SK-N-SH (cell line): ENCODE data around the gene GPR55. TPM values are rescaled to one million over a fixed set of nuclear protein-coding genes. Genes with fewer than 3 reads are reported as not detected.

Source experiments
- CTCF ChIA-PET: fragments of 300-600, 350-600 bp; formaldehyde crosslinking; extraction: SDS; loops from one replicate; lab custom pipeline; 2021; lab: Yijun Ruan, JAX
- POLR2A ChIA-PET: fragments of 350-600 bp; sonication (Branson Sonifier 250); formaldehyde crosslinking; extraction: SDS; loops from one replicate; lab custom pipeline; 2020; ENCODE audit warnings: antibody characterized with exemption, inconsistent platforms; lab: Yijun Ruan, JAX
- DNase-seq: peaks from one replicate; pipeline ENCODE4 v3.0.0; 2012
- H2AFZ ChIP-seq: fragments of 200-600 bp; sonication (generic); 2 replicates; pipeline ENCODE4 v1.8.1; 2016; ENCODE audit warnings: antibody characterized with exemption, mild to moderate bottlenecking, low read depth
- H3F3A ChIP-seq: fragments of 200-600 bp; sonication (generic); replicated peaks from 2 replicates; pipeline ENCODE3; 2016; ENCODE audit warnings: antibody characterized with exemption, mild to moderate bottlenecking; ENCODE audit not compliant: insufficient read depth
- H3K27ac ChIP-seq, 2 experiments: fragments of 200-500 bp in 1 of 2; fragments of 200-600 bp in 1 of 2; sonication (Bioruptor generic) in 1 of 2; sonication (generic), shearing (Covaris generic) in 1 of 2; 2 replicates each; pipeline versions ENCODE4 v1.5.1 to v1.6.1; 2014 to 2016; ENCODE audit warnings: low read depth in 2 of 2, inconsistent platforms in 1 of 2, low read length in 1 of 2, mild to moderate bottlenecking in 1 of 2, mixed read lengths in 1 of 2
- H3K27me3 ChIP-seq: fragments of 200-600 bp; sonication (generic), shearing (Covaris generic); 2 replicates; pipeline ENCODE4 v1.6.1; 2016; ENCODE audit warnings: mixed run types; ENCODE audit not compliant: insufficient read depth
- H3K36me3 ChIP-seq, 2 experiments: fragments of 200-500 bp in 1 of 2; fragments of 200-600 bp in 1 of 2; sonication (Bioruptor generic) in 1 of 2; sonication (generic) in 1 of 2; replicated peaks in 1 of 2; 2 replicates each; pipeline versions ENCODE3 to v1.5.1; 2014 to 2016; ENCODE audit warnings: low read length in 1 of 2, mild to moderate bottlenecking in 1 of 2; ENCODE audit not compliant: insufficient read depth in 2 of 2, control insufficient read depth in 1 of 2
- H3K4me1 ChIP-seq, 2 experiments: fragments of 200-500 bp in 1 of 2; fragments of 200-600 bp in 1 of 2; sonication (Bioruptor generic) in 1 of 2; sonication (generic), shearing (Covaris generic) in 1 of 2; 2 replicates each; pipeline versions ENCODE4 v1.5.1 to v1.6.1; 2014 to 2016; ENCODE audit warnings: low read depth in 1 of 2, low read length in 1 of 2, mixed run types in 1 of 2; ENCODE audit not compliant: insufficient read depth in 2 of 2, control insufficient read depth in 1 of 2
- H3K4me2 ChIP-seq: fragments of 200-600 bp; sonication (generic), shearing (Covaris generic); 2 replicates; pipeline ENCODE4 v1.6.1; 2017; ENCODE audit warnings: mixed run types
- H3K4me3 ChIP-seq, 2 experiments: fragments of 200-500 bp in 1 of 2; fragments of 200-600 bp in 1 of 2; sonication (Bioruptor generic) in 1 of 2; sonication (generic), shearing (Covaris generic) in 1 of 2; 2 replicates each; pipeline versions ENCODE4 v1.5.1 to v1.8.1; 2014 to 2016; ENCODE audit warnings: low read depth in 2 of 2, inconsistent platforms in 1 of 2, low read length in 1 of 2, mild to moderate bottlenecking in 1 of 2, mixed read lengths in 1 of 2, moderate library complexity in 1 of 2
- H3K79me2 ChIP-seq: fragments of 200-600 bp; sonication (generic); 2 replicates; pipeline ENCODE4 v1.8.1; 2017; ENCODE audit warnings: mild to moderate bottlenecking; ENCODE audit not compliant: insufficient read depth
- H3K9ac ChIP-seq: fragments of 200-600 bp; sonication (generic); 2 replicates; pipeline ENCODE4 v1.6.1; 2017; ENCODE audit warnings: mixed run types
- H3K9me2 ChIP-seq: fragments of 200-600 bp; sonication (generic); 2 replicates; pipeline ENCODE4 v1.6.1; 2017; ENCODE audit warnings: mixed run types
- H3K9me3 ChIP-seq: fragments of 200-600 bp; sonication (generic); 2 replicates; pipeline ENCODE4 v1.6.1; 2017; ENCODE audit warnings: mixed run types, mild to moderate bottlenecking, moderate library complexity
- H4K20me1 ChIP-seq: fragments of 200-600 bp; sonication (generic); 2 replicates; pipeline ENCODE4 v1.6.1; 2017; ENCODE audit warnings: mild to moderate bottlenecking, mixed run types; ENCODE audit not compliant: insufficient read depth
- CHD2 ChIP-seq: fragments of 150-350 bp; IDR thresholded peaks from 2 replicates; pipeline ENCODE4 v1.6.1; 2018; ENCODE audit warnings: low read length; ENCODE audit not compliant: partially characterized antibody
- EP300 ChIP-seq, 2 experiments: IDR thresholded peaks; 2 replicates each; pipeline versions ENCODE4 v1.4.0 to v1.6.1; 2012; ENCODE audit warnings: borderline replicate concordance in 1 of 2, low read depth in 1 of 2, low read length in 1 of 2
- FOXJ3 ChIP-seq: sonication (generic); formaldehyde crosslinking; IDR thresholded peaks from 2 replicates; pipeline ENCODE4 v1.5.1; 2020; ENCODE audit warnings: mild to moderate bottlenecking, missing genetic modification reagents
- JUND ChIP-seq: IDR thresholded peaks from 2 replicates; pipeline ENCODE4 v1.4.0; 2012
- MEF2A ChIP-seq: IDR thresholded peaks from 2 replicates; pipeline ENCODE4 v1.4.0; 2012; ENCODE audit warnings: low read depth, borderline replicate concordance
- NFIC ChIP-seq: IDR thresholded peaks from 2 replicates; pipeline ENCODE4 v1.4.0; 2012; ENCODE audit warnings: borderline replicate concordance
- RFX5 ChIP-seq: IDR thresholded peaks from 2 replicates; pipeline ENCODE4 v1.6.1; 2012; ENCODE audit warnings: mild to moderate bottlenecking, improper control_type of control experiment, low read length
- SMC3 ChIP-seq: IDR thresholded peaks from 2 replicates; pipeline ENCODE4 v1.6.1; 2012; ENCODE audit warnings: low read depth, low read length, improper control_type of control experiment
- WGBS: methylation state at CpG from one replicate; pipeline ENCODE4 v1.1.6; 2017; ENCODE audit warnings: low lambda C conversion rate; 5-methylcytosine and 5-hydroxymethylcytosine counted together
- polyA plus RNA-seq, 3 experiments: library from polyadenylated mRNA; depleted of rRNA; stranded (reverse); fragments of >200 nt; gene quantifications; 2 replicates each; pipeline ENCODE4 v1.2.3, GENCODE V29; 2012
- TF ChIP-seq, protein P1 (sequence below): IDR thresholded peaks from 2 replicates; pipeline ENCODE4; 2012
- TF ChIP-seq, protein P2 (sequence below): fragments of 200-600 bp; sonication (generic); IDR thresholded peaks from 2 replicates; pipeline ENCODE4 v1.6.1; 2017; ENCODE audit warnings: antibody characterized with exemption, mild to moderate bottlenecking, moderate library complexity
- TF ChIP-seq, protein P3 (sequence below): IDR thresholded peaks from 2 replicates; pipeline ENCODE4 v1.4.0; 2012; ENCODE audit warnings: low read depth, borderline replicate concordance
- TF ChIP-seq, protein P4 (sequence below): IDR thresholded peaks from 2 replicates; pipeline ENCODE4 v1.4.0; 2012; ENCODE audit warnings: low read depth
- TF ChIP-seq, protein P5 (sequence below): IDR thresholded peaks from 2 replicates; pipeline ENCODE4 v1.6.1; 2012; ENCODE audit warnings: mild to moderate bottlenecking, low read depth, low read length, moderate library complexity

GPR55 gene
- polyA plus RNA-seq, 1 of the 3 experiments (the other 2 are of a cell fraction), result not detected

DNA sequence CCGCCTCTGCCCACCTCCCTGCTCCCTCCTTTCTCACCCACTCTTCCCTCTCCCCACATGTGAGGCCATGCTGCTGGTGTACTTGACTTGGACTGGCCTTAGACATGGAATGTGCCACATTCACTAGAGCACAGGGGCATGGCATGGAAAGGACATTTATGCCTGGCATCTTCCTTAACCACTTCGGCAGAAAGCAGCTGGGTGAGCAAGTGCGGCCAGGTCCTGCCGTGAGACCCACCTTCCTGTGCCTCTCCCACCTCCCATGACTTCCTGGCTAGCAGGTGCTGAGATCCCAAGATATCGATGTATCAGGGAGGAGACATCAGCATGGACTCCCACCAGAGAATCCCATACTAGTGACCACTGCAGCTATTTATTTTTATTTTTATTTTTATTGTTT lies 13.0 kb downstream of the GPR55 start:
- H3K27ac ChIP-seq, result no peak overlapping the region
- no peak for DNase-seq
- ChIA-PET POLR2A (no interaction called here), CTCF (interaction anchor here (0.9 to 4.1 kb wide), 18 partner anchors 9 to 100 kb away, joined by 3 to 58 read pairs (median 10); partner anchors contain the start of genes GPR55 and ITM2C)
- no peaks in the 10 kb centered on the region for H4K20me1 ChIP-seq
- no peak overlapping the region for H2AFZ ChIP-seq
- H3K9me2 ChIP-seq, result no peaks in the 10 kb centered on the region
- no peak overlapping the region for H3K4me2 ChIP-seq
- H3F3A ChIP-seq, result no peaks in the 10 kb centered on the region
- H3K79me2 ChIP-seq, result no peaks in the 10 kb centered on the region
- no peaks in the 10 kb centered on the region; a peak in 1 of 4 replicates for H3K4me1 ChIP-seq
- TF ChIP-seq EP300 (IDR thresholded peaks at IDR 0.05; ENCODE audit: borderline replicate concordance in 1 of 2, low read depth in 1 of 2, low read length in 1 of 2), result no peak
- TF ChIP-seq JUND, result no peak
- TF ChIP-seq SMC3, result no peak
- TF ChIP-seq CHD2, result no peak
- TF ChIP-seq, protein P1, sequence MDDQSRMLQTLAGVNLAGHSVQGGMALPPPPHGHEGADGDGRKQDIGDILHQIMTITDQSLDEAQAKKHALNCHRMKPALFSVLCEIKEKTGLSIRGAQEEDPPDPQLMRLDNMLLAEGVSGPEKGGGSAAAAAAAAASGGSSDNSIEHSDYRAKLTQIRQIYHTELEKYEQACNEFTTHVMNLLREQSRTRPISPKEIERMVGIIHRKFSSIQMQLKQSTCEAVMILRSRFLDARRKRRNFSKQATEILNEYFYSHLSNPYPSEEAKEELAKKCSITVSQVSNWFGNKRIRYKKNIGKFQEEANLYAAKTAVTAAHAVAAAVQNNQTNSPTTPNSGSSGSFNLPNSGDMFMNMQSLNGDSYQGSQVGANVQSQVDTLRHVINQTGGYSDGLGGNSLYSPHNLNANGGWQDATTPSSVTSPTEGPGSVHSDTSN, result no peak
- TF ChIP-seq, protein P2, sequence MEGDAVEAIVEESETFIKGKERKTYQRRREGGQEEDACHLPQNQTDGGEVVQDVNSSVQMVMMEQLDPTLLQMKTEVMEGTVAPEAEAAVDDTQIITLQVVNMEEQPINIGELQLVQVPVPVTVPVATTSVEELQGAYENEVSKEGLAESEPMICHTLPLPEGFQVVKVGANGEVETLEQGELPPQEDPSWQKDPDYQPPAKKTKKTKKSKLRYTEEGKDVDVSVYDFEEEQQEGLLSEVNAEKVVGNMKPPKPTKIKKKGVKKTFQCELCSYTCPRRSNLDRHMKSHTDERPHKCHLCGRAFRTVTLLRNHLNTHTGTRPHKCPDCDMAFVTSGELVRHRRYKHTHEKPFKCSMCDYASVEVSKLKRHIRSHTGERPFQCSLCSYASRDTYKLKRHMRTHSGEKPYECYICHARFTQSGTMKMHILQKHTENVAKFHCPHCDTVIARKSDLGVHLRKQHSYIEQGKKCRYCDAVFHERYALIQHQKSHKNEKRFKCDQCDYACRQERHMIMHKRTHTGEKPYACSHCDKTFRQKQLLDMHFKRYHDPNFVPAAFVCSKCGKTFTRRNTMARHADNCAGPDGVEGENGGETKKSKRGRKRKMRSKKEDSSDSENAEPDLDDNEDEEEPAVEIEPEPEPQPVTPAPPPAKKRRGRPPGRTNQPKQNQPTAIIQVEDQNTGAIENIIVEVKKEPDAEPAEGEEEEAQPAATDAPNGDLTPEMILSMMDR, result no peak
- TF ChIP-seq FOXJ3, result no peak
- TF ChIP-seq NFIC, result no peak
- TF ChIP-seq, protein P3, sequence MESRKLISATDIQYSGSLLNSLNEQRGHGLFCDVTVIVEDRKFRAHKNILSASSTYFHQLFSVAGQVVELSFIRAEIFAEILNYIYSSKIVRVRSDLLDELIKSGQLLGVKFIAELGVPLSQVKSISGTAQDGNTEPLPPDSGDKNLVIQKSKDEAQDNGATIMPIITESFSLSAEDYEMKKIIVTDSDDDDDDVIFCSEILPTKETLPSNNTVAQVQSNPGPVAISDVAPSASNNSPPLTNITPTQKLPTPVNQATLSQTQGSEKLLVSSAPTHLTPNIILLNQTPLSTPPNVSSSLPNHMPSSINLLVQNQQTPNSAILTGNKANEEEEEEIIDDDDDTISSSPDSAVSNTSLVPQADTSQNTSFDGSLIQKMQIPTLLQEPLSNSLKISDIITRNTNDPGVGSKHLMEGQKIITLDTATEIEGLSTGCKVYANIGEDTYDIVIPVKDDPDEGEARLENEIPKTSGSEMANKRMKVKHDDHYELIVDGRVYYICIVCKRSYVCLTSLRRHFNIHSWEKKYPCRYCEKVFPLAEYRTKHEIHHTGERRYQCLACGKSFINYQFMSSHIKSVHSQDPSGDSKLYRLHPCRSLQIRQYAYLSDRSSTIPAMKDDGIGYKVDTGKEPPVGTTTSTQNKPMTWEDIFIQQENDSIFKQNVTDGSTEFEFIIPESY, result no peak
- TF ChIP-seq, protein P4, sequence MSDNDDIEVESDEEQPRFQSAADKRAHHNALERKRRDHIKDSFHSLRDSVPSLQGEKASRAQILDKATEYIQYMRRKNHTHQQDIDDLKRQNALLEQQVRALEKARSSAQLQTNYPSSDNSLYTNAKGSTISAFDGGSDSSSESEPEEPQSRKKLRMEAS, result no peak
- TF ChIP-seq, protein P5, sequence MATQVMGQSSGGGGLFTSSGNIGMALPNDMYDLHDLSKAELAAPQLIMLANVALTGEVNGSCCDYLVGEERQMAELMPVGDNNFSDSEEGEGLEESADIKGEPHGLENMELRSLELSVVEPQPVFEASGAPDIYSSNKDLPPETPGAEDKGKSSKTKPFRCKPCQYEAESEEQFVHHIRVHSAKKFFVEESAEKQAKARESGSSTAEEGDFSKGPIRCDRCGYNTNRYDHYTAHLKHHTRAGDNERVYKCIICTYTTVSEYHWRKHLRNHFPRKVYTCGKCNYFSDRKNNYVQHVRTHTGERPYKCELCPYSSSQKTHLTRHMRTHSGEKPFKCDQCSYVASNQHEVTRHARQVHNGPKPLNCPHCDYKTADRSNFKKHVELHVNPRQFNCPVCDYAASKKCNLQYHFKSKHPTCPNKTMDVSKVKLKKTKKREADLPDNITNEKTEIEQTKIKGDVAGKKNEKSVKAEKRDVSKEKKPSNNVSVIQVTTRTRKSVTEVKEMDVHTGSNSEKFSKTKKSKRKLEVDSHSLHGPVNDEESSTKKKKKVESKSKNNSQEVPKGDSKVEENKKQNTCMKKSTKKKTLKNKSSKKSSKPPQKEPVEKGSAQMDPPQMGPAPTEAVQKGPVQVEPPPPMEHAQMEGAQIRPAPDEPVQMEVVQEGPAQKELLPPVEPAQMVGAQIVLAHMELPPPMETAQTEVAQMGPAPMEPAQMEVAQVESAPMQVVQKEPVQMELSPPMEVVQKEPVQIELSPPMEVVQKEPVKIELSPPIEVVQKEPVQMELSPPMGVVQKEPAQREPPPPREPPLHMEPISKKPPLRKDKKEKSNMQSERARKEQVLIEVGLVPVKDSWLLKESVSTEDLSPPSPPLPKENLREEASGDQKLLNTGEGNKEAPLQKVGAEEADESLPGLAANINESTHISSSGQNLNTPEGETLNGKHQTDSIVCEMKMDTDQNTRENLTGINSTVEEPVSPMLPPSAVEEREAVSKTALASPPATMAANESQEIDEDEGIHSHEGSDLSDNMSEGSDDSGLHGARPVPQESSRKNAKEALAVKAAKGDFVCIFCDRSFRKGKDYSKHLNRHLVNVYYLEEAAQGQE, result no peak
- TF ChIP-seq RFX5, result no peak
- no peak for TF ChIP-seq MEF2A
- TF ChIP-seq, all 33 proteins: peak for 0
- Histone ChIP-seq H3K4me3 (no peak overlapping the region), H3K27me3 (peaks cover 8% of the 10 kb centered on the region; the same call in 1 of the 2 replicates), H3K36me3 (no peaks in the 10 kb centered on the region), H3K9me3 (no peaks in the 10 kb centered on the region), H3K9ac (no peak overlapping the region)
- whole genome bisulfite sequencing, result 74% methylated on average over 5 of the region's 5 CpGs
